GM21717 (cell line): Measurements from ENCODE around the gene TMSB4X.
"Not testable (repeated sequence)": the region's sequence is repeated elsewhere in the genome, so short reads cannot be mapped to it uniquely, and the experiment has no call there.

ENCODE experiments used
- ATAC-seq: cut with Tn5 transposase; IDR thresholded peaks from one replicate; pipeline ENCODE4 v1.9.1; 2021; ENCODE audit warnings: mild to moderate bottlenecking, moderate library complexity; ENCODE audit not compliant: unreplicated experiment

Gene TMSB4X

GRCh38 chrX:12994321-12994720 lies 19.4 kb downstream of the TMSB4X start:
- ATAC-seq: no peak

GRCh38 chrX:12996934-12997435 lies 22.1 kb downstream of the TMSB4X start:
- no peak for ATAC-seq

GRCh38 chrX:12997906-12998687 lies 23.2 kb downstream of the TMSB4X start:
- no peak for ATAC-seq

- peak; percentile 65 for ATAC-seq
Observed at GRCh38 chrX:12999422-12999821, 24.5 kb downstream of the TMSB4X start.

GRCh38 chrX:13000301-13000811 lies 25.4 kb downstream of the TMSB4X start:
- ATAC-seq: peak; percentile 41

- ATAC-seq: no peak
Observed at GRCh38 chrX:13001097-13001496, 26.2 kb downstream of the TMSB4X start.

GRCh38 chrX:13001961-13002671 lies 27.2 kb downstream of the TMSB4X start:
- no peak for ATAC-seq

GRCh38 chrX:13005661-13006473 lies 31.0 kb downstream of the TMSB4X start:
- ATAC-seq: peak; percentile 54

GRCh38 chrX:13007519-13008188 lies 32.7 kb downstream of the TMSB4X start:
- ATAC-seq: no peak

- ATAC-seq: peak; percentile 40
Observed at GRCh38 chrX:13008189-13008533, 33.3 kb downstream of the TMSB4X start.

- ATAC-seq: no peak
Observed at GRCh38 chrX:13008851-13009250, 33.9 kb downstream of the TMSB4X start.

- ATAC-seq: no peak
Observed at GRCh38 chrX:13009273-13009672, 34.4 kb downstream of the TMSB4X start.

GRCh38 chrX:13009844-13010243 lies 34.9 kb downstream of the TMSB4X start:
- ATAC-seq: no peak

- no peak for ATAC-seq
Observed at GRCh38 chrX:13010546-13010945, 35.6 kb downstream of the TMSB4X start.

GRCh38 chrX:13013363-13014110 lies 38.6 kb downstream of the TMSB4X start:
- peak; percentile 87 for ATAC-seq

- peak; percentile 31 for ATAC-seq
Observed at GRCh38 chrX:13014111-13015096, 39.5 kb downstream of the TMSB4X start.

GRCh38 chrX:13015536-13016236 lies 40.8 kb downstream of the TMSB4X start:
- ATAC-seq: no peak

- ATAC-seq: not testable (repeated sequence)
Observed at GRCh38 chrX:13016731-13017130, 41.8 kb downstream of the TMSB4X start.
